SK-N-SH (cell line): ENCODE data around the gene RRP9. TPM values are rescaled to one million over a fixed set of nuclear protein-coding genes. Genes with fewer than 3 reads are reported as not detected.

ENCODE experiments used
- CTCF ChIA-PET: fragments of 300-600, 350-600 bp; formaldehyde crosslinking; extraction: SDS; loops from one replicate; lab custom pipeline; 2021; lab: Yijun Ruan, JAX
- POLR2A ChIA-PET: fragments of 350-600 bp; sonication (Branson Sonifier 250); formaldehyde crosslinking; extraction: SDS; loops from one replicate; lab custom pipeline; 2020; ENCODE audit warnings: antibody characterized with exemption, inconsistent platforms; lab: Yijun Ruan, JAX
- DNase-seq: peaks from one replicate; pipeline ENCODE4 v3.0.0; 2012
- H2AFZ ChIP-seq: fragments of 200-600 bp; sonication (generic); 2 replicates; pipeline ENCODE4 v1.8.1; 2016; ENCODE audit warnings: antibody characterized with exemption, mild to moderate bottlenecking, low read depth
- H3F3A ChIP-seq: fragments of 200-600 bp; sonication (generic); replicated peaks from 2 replicates; pipeline ENCODE3; 2016; ENCODE audit warnings: antibody characterized with exemption, mild to moderate bottlenecking; ENCODE audit not compliant: insufficient read depth
- H3K27ac ChIP-seq, 2 experiments: fragments of 200-500 bp in 1 of 2; fragments of 200-600 bp in 1 of 2; sonication (Bioruptor generic) in 1 of 2; sonication (generic), shearing (Covaris generic) in 1 of 2; 2 replicates each; pipeline versions ENCODE4 v1.5.1 to v1.6.1; 2014 to 2016; ENCODE audit warnings: low read depth in 2 of 2, inconsistent platforms in 1 of 2, low read length in 1 of 2, mild to moderate bottlenecking in 1 of 2, mixed read lengths in 1 of 2
- H3K27me3 ChIP-seq: fragments of 200-600 bp; sonication (generic), shearing (Covaris generic); 2 replicates; pipeline ENCODE4 v1.6.1; 2016; ENCODE audit warnings: mixed run types; ENCODE audit not compliant: insufficient read depth
- H3K36me3 ChIP-seq, 2 experiments: fragments of 200-500 bp in 1 of 2; fragments of 200-600 bp in 1 of 2; sonication (Bioruptor generic) in 1 of 2; sonication (generic) in 1 of 2; replicated peaks in 1 of 2; 2 replicates each; pipeline versions ENCODE3 to v1.5.1; 2014 to 2016; ENCODE audit warnings: low read length in 1 of 2, mild to moderate bottlenecking in 1 of 2; ENCODE audit not compliant: insufficient read depth in 2 of 2, control insufficient read depth in 1 of 2
- H3K4me1 ChIP-seq, 2 experiments: fragments of 200-500 bp in 1 of 2; fragments of 200-600 bp in 1 of 2; sonication (Bioruptor generic) in 1 of 2; sonication (generic), shearing (Covaris generic) in 1 of 2; 2 replicates each; pipeline versions ENCODE4 v1.5.1 to v1.6.1; 2014 to 2016; ENCODE audit warnings: low read depth in 1 of 2, low read length in 1 of 2, mixed run types in 1 of 2; ENCODE audit not compliant: insufficient read depth in 2 of 2, control insufficient read depth in 1 of 2
- H3K4me2 ChIP-seq: fragments of 200-600 bp; sonication (generic), shearing (Covaris generic); 2 replicates; pipeline ENCODE4 v1.6.1; 2017; ENCODE audit warnings: mixed run types
- H3K4me3 ChIP-seq, 2 experiments: fragments of 200-500 bp in 1 of 2; fragments of 200-600 bp in 1 of 2; sonication (Bioruptor generic) in 1 of 2; sonication (generic), shearing (Covaris generic) in 1 of 2; 2 replicates each; pipeline versions ENCODE4 v1.5.1 to v1.8.1; 2014 to 2016; ENCODE audit warnings: low read depth in 2 of 2, inconsistent platforms in 1 of 2, low read length in 1 of 2, mild to moderate bottlenecking in 1 of 2, mixed read lengths in 1 of 2, moderate library complexity in 1 of 2
- H3K79me2 ChIP-seq: fragments of 200-600 bp; sonication (generic); 2 replicates; pipeline ENCODE4 v1.8.1; 2017; ENCODE audit warnings: mild to moderate bottlenecking; ENCODE audit not compliant: insufficient read depth
- H3K9ac ChIP-seq: fragments of 200-600 bp; sonication (generic); 2 replicates; pipeline ENCODE4 v1.6.1; 2017; ENCODE audit warnings: mixed run types
- H3K9me2 ChIP-seq: fragments of 200-600 bp; sonication (generic); 2 replicates; pipeline ENCODE4 v1.6.1; 2017; ENCODE audit warnings: mixed run types
- H3K9me3 ChIP-seq: fragments of 200-600 bp; sonication (generic); 2 replicates; pipeline ENCODE4 v1.6.1; 2017; ENCODE audit warnings: mixed run types, mild to moderate bottlenecking, moderate library complexity
- H4K20me1 ChIP-seq: fragments of 200-600 bp; sonication (generic); 2 replicates; pipeline ENCODE4 v1.6.1; 2017; ENCODE audit warnings: mild to moderate bottlenecking, mixed run types; ENCODE audit not compliant: insufficient read depth
- ELF1 ChIP-seq: IDR thresholded peaks from 2 replicates; pipeline ENCODE4 v1.4.0; 2012
- MEF2A ChIP-seq: IDR thresholded peaks from 2 replicates; pipeline ENCODE4 v1.4.0; 2012; ENCODE audit warnings: low read depth, borderline replicate concordance
- REST ChIP-seq: IDR thresholded peaks from 2 replicates; pipeline ENCODE4 v1.6.1; 2012; ENCODE audit warnings: mild to moderate bottlenecking, low read depth, low read length, moderate library complexity
- WGBS: methylation state at CpG from one replicate; pipeline ENCODE4 v1.1.6; 2017; ENCODE audit warnings: low lambda C conversion rate; 5-methylcytosine and 5-hydroxymethylcytosine counted together
- polyA plus RNA-seq, 3 experiments: library from polyadenylated mRNA; depleted of rRNA; stranded (reverse); fragments of >200 nt; gene quantifications; 2 replicates each; pipeline ENCODE4 v1.2.3, GENCODE V29; 2012

The RRP9 gene
- polyA plus RNA-seq, 1 of the 3 experiments (the other 2 are of a cell fraction) = 49.6 TPM

- CTCF ChIA-PET = interaction anchor here (0.6 kb wide), 1 partner anchor 40 kb away, joined by 3 read pairs; the partner anchor contains the start of gene ABHD14B
- H3K9me3 ChIP-seq = no peaks in the 10 kb centered on the region
- no peaks in the 10 kb centered on the region; a peak in 1 of 4 replicates for H3K4me1 ChIP-seq
- H3K79me2 ChIP-seq = peaks cover 9% of the 10 kb centered on the region
- no peaks in the 10 kb centered on the region for H3K27me3 ChIP-seq
- H3F3A ChIP-seq = no peaks in the 10 kb centered on the region
- no peak for DNase-seq
- H3K36me3 ChIP-seq = peaks cover 0 to 59% of the 10 kb centered on the region in 2 experiments
- no peak overlapping the region for H3K27ac ChIP-seq
- H3K4me3 ChIP-seq = no peak overlapping the region
- POLR2A ChIA-PET = no interaction called here
- no peak overlapping the region for H3K4me2 ChIP-seq
- H2AFZ ChIP-seq = no peak overlapping the region
- TF ChIP-seq REST = peak; percentile 86
- no peak for TF ChIP-seq ELF1
- no peaks in the 10 kb centered on the region for H3K9me2 ChIP-seq
- H4K20me1 ChIP-seq = 0 out of 2 replicates have a peak, but pooled peaks cover 3% of the 10 kb centered on the region
- WGBS = 90% methylated on average over 7 of the region's 11 CpGs
- H3K9ac ChIP-seq = no peak overlapping the region
Measured at GRCh38 chr3:51934139-51934850, 7.4 kb downstream of the RRP9 start.

- TF ChIP-seq MEF2A = no peak
- no peaks in the 10 kb centered on the region for H3K27me3 ChIP-seq
- peaks cover 2% of the 10 kb centered on the region for H3K79me2 ChIP-seq
- DNase-seq = no peak
- no peak overlapping the region for H3K4me2 ChIP-seq
- H4K20me1 ChIP-seq = no peaks in the 10 kb centered on the region
- H3K9me3 ChIP-seq = no peaks in the 10 kb centered on the region
- ChIA-PET CTCF (interaction anchor here (0.8 to 1.6 kb wide), 2 partner anchors 8 to 50 kb away, joined by 3 to 6 read pairs; partner anchors contain the start of genes ACY1, PARP3 and RRP9), POLR2A (interaction anchor here (0.8 kb wide), 1 partner anchor 35 kb away, joined by 3 read pairs; no protein-coding TSS in a partner anchor)
- no peak overlapping the region for H3K27ac ChIP-seq
- no peaks in the 10 kb centered on the region for H3K9me2 ChIP-seq
- no peaks in the 10 kb centered on the region for H3F3A ChIP-seq
- H3K9ac ChIP-seq = no peak overlapping the region
- WGBS = 95% methylated on average over 13 of the region's 13 CpGs
- H2AFZ ChIP-seq = no peak overlapping the region
- H3K36me3 ChIP-seq = peaks cover 0 to 53% of the 10 kb centered on the region in 2 experiments
- H3K4me1 ChIP-seq = no peaks in the 10 kb centered on the region
- no peak overlapping the region for H3K4me3 ChIP-seq
Measured at GRCh38 chr3:51933471-51934138, 8.1 kb downstream of the RRP9 start.
